ENCODE data around the gene ADAMTS3.

DNA sequence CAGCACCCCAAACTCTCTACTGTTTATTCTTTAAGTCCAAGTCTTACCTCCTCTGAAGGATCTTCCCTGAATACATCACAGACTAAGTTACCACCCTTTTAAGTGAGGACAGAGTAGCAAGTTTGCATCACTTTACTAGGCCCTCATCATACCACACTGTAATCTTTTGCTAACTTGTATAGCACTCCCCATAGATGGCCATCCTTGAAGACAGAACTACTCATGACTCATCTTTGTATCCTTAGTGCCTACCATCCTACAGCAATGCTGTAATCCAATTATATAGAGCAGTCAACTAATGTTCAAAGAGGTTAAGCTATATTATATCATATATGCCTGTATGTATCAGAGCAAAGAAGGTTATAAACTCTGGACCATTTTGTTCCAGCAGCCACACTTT, 101.4 kb downstream of the ADAMTS3 start:
- TF ChIP-seq POLR2A (IDR thresholded peaks at IDR 0.05), result no peak
- TF ChIP-seq, protein P1, sequence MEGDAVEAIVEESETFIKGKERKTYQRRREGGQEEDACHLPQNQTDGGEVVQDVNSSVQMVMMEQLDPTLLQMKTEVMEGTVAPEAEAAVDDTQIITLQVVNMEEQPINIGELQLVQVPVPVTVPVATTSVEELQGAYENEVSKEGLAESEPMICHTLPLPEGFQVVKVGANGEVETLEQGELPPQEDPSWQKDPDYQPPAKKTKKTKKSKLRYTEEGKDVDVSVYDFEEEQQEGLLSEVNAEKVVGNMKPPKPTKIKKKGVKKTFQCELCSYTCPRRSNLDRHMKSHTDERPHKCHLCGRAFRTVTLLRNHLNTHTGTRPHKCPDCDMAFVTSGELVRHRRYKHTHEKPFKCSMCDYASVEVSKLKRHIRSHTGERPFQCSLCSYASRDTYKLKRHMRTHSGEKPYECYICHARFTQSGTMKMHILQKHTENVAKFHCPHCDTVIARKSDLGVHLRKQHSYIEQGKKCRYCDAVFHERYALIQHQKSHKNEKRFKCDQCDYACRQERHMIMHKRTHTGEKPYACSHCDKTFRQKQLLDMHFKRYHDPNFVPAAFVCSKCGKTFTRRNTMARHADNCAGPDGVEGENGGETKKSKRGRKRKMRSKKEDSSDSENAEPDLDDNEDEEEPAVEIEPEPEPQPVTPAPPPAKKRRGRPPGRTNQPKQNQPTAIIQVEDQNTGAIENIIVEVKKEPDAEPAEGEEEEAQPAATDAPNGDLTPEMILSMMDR (IDR thresholded peaks at IDR 0.05), result no peak
